ENCODE measurements around the gene IFITM2.
"Not testable (repeated sequence)": the region's sequence is repeated elsewhere in the genome, so short reads cannot be mapped to it uniquely, and the experiment has no call there.

Gene IFITM2

DNA sequence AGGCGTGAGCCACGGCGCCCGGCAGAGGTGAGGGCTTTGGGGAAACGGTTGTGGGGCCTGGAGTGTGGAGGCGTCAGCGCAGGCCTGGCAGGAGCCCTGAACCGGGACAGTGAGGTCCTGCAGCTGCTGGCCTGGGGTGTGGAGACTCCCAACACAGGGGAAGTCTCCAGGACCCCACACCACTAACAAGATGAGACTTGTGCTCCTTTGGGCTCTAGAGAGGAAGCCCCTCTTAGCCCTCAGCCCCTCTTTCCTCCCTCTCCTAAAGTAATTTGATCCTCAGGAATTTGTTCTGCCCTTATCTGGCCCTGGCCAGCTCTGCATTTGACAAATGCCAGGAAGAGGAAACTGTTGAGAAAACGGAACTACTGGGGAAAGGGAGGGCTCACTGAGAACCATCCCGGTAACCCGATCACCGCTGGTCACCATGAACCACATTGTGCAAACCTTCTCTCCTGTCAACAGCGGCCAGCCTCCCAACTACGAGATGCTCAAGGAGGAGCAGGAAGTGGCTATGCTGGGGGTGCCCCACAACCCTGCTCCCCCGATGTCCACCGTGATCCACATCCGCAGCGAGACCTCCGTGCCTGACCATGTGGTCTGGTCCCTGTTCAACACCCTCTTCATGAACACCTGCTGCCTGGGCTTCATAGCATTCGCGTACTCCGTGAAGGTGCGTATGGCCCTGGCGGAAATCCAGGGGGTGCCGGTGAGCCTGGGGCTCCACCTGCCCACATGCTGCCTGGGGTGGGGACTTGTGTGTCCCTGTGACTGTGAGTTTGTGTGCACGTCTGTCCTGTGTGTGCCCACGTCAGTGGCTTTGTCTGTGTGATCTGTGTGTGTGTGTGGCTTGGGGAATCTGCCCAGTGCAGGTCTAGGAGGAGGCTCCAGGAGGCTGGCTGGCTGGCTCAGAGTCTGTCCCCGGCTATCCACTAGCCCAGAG, at the start of gene IFITM2:
Gene IFITM2, plus strand, starts transcription at position 51 of the 943 bp plus-strand sequence. Its CDS starts 377 bp downstream, at position 428.
- DNase-seq (ENCODE audit: low read depth in 2 of 2) = not testable (repeated sequence)

GRCh38 chr11:259413-259812, 48.2 kb upstream of the IFITM2 start:
- no peak for DNase-seq (ENCODE audit: low read depth in 2 of 2)

DNA sequence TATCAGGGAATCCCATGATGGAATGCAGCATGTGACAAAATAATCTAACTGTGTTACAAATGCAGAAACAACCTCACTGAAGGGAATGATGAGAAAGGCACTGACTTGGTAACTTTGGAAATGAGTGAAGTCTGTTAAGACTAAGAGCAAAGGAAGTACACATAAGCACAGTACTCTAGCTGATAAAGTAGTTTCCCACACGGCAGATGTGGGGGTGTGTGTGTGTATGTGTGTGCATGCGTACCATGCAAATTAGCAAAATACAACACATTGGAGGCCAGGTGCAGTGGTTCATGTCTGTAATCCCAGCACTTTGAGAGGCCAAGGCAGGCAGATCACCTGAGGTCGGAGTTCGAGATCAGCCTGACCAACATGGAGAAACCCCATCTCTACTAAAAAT, 46.0 kb upstream of the IFITM2 start:
- DNase-seq (ENCODE audit: low read depth in 2 of 2) = no peak

DNA sequence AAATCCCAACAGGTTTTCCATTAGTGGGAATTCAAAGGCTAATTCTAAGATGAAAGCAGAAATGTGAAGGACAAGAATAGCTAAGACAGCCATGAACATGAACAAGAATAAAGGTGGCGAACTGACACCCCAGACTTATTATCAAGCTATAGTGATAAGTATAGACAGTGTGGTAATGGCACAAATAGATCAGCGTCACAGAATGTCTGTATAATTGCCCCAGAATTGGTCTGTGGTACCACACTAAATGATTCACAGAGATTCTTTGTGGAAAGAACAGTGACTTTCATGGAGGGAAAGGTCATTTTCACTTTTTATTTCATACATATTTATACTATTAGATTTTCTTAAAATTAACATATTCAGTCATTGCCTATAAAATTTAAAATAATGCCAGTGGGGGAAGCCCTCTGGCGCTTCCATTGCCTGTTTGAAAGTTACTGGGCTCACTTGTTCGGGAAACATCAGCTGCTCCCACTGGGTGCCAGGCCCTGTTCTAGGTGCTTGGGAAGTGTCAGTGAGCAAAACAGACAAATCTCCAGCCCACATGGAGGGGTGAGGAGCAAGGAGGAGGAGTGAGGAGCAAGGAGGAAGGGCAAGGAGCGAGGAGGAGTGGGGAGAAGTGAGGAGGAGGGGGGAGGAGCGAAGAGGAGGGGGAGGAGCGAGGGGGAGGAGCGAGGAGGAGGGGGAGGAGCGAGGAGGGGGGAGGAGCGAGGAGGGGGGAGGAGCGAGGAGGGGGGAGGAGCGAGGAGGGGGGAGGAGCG, 40.8 kb upstream of the IFITM2 start:
- no peak for DNase-seq (ENCODE audit: low read depth in 2 of 2)

DNA sequence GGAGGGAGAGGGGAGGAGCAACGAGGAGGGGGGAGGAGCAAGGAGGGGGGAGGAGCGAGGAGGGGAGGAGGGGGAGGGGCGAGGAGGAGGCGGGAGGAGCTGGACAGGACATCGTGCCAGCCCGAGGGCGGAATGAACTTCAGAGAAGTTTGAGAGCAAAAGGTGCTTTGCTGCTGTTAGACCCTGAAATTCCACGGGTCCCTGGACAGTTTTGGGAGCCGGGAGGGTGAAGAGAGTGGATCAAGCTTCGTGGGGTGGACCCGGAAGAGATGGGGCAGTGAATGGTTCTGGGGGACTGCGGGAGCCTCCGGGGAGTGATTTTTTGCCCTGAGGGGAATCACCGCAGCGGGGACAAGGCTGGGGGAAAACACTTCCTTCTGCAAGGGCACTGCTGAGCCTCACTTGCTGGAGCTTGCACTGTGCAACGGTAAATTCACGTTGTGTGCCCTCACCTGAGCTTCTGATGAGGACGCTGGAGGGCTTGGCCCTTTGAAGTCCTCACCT, 40.1 kb upstream of the IFITM2 start:
- no peak for DNase-seq (ENCODE audit: low read depth in 2 of 2)

- not testable (repeated sequence) for DNase-seq (ENCODE audit: low read depth in 2 of 2)
Measured at GRCh38 chr11:268716-269145, 38.9 kb upstream of the IFITM2 start.

DNA sequence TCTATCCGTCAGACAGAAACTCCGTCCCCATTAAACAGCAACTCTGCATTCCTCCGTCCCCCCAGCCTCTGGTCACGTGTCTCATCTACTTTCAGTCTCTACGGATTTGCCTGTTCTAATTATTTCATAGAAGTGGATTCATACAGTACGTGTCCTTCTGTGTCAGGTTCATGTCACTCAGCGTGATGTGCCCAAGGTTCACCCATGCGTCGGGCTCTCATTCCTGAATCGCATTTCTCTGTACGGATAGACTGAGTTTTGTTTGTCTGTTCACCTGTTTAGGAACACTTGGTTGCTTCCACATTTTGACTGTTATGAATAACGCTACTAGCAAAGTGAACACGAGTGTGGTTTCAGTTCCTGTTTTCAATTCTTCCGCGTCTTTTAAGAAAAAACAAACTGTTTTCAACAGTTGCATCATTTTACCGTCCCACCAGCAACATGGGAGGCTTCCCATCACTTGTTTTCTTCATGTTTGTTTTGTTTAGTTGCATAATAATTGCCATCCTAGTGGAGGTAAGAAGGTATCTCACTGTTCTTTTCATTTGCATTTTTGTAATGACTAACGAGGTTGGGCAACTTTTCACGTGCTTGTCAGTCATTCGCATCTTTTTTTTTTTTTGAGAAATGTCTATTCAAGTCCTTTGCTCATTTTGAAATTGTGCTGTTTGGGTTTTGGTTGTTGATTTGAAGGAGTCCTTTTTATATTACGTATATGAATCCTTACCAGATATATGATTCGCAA, 38.3 kb upstream of the IFITM2 start:
- no peak for DNase-seq (ENCODE audit: low read depth in 2 of 2)

GRCh38 chr11:270451-271318, 36.9 kb upstream of the IFITM2 start:
- DNase-seq (ENCODE audit: low read depth in 2 of 2) = no peak

GRCh38 chr11:271319-271715, 36.3 kb upstream of the IFITM2 start:
- no peak for DNase-seq (ENCODE audit: low read depth in 2 of 2)

- no peak for DNase-seq (ENCODE audit: low read depth in 2 of 2)
Measured at GRCh38 chr11:272195-272930, 35.3 kb upstream of the IFITM2 start.

DNA sequence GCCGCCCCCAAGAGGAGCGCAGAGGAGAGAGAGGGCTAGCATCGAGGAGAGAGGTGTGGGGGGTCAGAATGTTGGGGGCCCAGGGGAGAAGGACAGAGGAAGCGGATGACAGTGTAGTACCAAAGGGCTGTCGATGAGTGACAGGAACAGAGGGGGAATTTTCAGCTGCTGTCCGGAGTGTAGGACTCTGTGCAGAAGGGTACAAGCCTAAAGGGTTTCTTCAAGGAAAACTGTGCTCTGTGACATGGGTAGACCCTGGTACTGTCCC, 34.8 kb upstream of the IFITM2 start:
- no peak for DNase-seq (ENCODE audit: low read depth in 2 of 2)

GRCh38 chr11:276219-276618, 31.4 kb upstream of the IFITM2 start:
- DNase-seq (ENCODE audit: low read depth in 2 of 2) = no peak

DNA sequence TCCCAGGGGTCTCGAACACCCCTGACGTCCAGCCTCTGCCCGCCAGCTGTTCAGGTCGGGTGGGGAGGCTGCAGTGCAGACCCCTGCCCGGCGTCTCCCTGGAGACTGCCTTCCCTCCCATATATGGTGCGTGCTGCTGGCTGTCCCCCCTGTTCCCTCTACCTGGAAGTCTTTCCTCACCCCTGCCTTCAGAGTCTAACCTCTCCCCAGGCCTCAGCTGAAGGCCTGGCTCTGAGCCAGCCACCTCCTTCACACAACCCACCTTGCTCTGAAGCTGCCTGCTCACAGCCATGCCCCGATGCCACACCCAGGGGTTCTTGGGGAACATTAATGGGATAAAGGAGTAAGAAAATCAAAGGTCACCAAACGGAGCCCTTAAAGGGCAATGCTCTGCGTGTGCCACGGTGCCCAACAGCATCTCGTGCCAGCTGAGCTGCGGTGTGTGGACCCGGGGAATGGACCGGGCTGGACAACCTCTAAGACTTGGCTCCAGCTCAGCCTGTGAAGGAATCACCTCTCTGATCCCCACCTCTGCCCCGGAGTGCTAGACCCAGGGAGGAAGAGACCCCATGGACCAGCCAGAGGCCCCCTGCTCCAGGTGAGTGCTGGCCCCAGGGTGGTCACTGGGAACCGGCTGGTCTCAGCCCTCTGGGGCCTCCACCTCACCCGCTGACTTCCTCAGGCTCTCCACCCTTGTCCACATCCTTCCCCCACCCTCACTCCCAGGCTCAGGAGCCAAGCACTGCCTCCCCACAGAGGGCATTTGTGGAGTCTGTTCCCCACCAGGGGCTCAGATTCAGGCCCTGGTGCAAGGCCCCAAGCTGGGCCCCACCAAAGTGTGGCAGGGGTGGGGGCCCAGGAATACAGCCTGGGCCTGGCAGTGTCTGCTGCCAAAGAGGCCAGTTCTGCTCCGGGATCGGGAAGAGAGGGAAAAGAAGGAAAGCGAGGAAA, 29.3 kb upstream of the IFITM2 start, which contains the start of gene NLRP6:
Gene NLRP6, plus strand, starts transcription at position 407 of the 951 bp plus-strand sequence. Its CDS starts 163 bp downstream, at position 570.
- DNase-seq (ENCODE audit: low read depth in 2 of 2) = no peak

- DNase-seq (ENCODE audit: low read depth in 2 of 2) = no peak
Measured at GRCh38 chr11:279040-279965, 28.3 kb upstream of the IFITM2 start.

GRCh38 chr11:279966-280705, 27.5 kb upstream of the IFITM2 start:
- no peak for DNase-seq (ENCODE audit: low read depth in 2 of 2)

DNA sequence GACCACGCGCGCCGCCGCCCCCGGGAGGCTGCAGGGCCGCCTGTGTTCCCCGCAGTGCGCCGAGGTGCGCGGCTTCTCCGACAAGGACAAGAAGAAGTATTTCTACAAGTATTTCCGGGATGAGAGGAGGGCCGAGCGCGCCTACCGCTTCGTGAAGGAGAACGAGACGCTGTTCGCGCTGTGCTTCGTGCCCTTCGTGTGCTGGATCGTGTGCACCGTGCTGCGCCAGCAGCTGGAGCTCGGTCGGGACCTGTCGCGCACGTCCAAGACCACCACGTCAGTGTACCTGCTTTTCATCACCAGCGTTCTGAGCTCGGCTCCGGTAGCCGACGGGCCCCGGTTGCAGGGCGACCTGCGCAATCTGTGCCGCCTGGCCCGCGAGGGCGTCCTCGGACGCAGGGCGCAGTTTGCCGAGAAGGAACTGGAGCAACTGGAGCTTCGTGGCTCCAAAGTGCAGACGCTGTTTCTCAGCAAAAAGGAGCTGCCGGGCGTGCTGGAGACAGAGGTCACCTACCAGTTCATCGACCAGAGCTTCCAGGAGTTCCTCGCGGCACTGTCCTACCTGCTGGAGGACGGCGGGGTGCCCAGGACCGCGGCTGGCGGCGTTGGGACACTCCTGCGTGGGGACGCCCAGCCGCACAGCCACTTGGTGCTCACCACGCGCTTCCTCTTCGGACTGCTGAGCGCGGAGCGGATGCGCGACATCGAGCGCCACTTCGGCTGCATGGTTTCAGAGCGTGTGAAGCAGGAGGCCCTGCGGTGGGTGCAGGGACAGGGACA, 26.7 kb upstream of the IFITM2 start:
- DNase-seq (ENCODE audit: low read depth in 2 of 2) = no peak

All from stimulated activated CD8-positive, alpha-beta memory T cell treated with anti-CD3 and anti-CD28 coated beads, Interleukin-15, amount 100 ng/mL, for 48 hours (primary cell).